ENCODE measurements around the gene KIRREL3.
"Not testable (repeated sequence)": the region's sequence is repeated elsewhere in the genome, so short reads cannot be mapped to it uniquely, and the experiment has no call there.

Gene KIRREL3

DNA sequence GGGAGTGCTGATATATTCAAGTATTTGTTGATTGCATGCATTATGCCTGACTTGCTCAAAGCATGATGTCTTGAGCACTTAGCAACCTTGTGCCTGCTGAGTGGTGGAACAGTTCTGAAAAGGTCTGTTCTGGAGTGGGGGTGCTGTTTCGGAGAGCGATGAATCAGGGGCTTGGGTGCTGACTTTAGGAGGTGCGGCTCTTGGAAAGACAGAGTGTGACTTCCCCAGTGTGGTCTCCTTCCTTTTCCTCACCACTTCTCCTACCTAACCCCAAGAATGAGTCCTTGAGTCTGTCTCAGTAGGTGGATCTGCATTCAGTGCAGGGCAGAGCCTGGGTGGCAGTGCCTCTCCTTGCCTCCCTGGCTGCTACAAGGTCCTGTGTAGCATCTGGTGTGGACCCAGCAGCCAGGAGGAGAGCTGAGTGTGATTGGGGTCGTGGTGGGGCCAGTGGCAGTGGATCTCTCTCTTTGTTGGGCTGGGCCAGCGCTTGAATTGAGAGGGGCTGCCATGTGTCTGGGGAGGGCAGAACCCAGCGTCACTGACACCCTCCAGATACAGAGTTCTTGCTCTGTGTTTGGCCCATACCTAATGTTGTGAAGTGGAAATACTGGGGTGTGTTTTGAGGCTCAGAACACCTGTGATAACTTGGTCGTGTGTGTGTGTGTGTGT, 609.1 kb downstream of the KIRREL3 start:
- Histone ChIP-seq H3K9ac (ENCODE audit: low read length) (no peak overlapping the region), H4K20me1 (ENCODE audit: low read depth, low read length) (no peaks in the 10 kb centered on the region), H3K4me3 (ENCODE audit: insufficient read depth, low read length, poor library complexity, severe bottlenecking) (no peak overlapping the region), H3K27ac (ENCODE audit: low read depth, low read length) (no peak overlapping the region), H2AFZ (ENCODE audit: low read depth, low read length, severe bottlenecking) (no peak overlapping the region), H3K9me2 (replicated peaks; ENCODE audit: insufficient read depth, low read length) (no peaks in the 10 kb centered on the region), H3K27me3 (ENCODE audit: low read length) (no peaks in the 10 kb centered on the region), H3K9me3 (ENCODE audit: insufficient read depth, low read length) (no peaks in the 10 kb centered on the region), H3K4me2 (ENCODE audit: low read depth, low read length, poor library complexity, severe bottlenecking) (no peak overlapping the region), H3K79me2 (ENCODE audit: insufficient read depth, low read length) (no peaks in the 10 kb centered on the region), H3K36me3 (ENCODE audit: low read length) (no peaks in the 10 kb centered on the region), H3F3A (ENCODE audit: insufficient read depth) (no peaks in the 10 kb centered on the region)
- no peak for TF ChIP-seq EZH2phosphoT487 (conservative IDR thresholded peaks at IDR 0.05; ENCODE audit: low read length)
- TF ChIP-seq, protein P1, sequence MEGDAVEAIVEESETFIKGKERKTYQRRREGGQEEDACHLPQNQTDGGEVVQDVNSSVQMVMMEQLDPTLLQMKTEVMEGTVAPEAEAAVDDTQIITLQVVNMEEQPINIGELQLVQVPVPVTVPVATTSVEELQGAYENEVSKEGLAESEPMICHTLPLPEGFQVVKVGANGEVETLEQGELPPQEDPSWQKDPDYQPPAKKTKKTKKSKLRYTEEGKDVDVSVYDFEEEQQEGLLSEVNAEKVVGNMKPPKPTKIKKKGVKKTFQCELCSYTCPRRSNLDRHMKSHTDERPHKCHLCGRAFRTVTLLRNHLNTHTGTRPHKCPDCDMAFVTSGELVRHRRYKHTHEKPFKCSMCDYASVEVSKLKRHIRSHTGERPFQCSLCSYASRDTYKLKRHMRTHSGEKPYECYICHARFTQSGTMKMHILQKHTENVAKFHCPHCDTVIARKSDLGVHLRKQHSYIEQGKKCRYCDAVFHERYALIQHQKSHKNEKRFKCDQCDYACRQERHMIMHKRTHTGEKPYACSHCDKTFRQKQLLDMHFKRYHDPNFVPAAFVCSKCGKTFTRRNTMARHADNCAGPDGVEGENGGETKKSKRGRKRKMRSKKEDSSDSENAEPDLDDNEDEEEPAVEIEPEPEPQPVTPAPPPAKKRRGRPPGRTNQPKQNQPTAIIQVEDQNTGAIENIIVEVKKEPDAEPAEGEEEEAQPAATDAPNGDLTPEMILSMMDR (IDR thresholded peaks at IDR 0.05; ENCODE audit: insufficient read depth, low read length, poor library complexity, severe bottlenecking) = no peak

DNA sequence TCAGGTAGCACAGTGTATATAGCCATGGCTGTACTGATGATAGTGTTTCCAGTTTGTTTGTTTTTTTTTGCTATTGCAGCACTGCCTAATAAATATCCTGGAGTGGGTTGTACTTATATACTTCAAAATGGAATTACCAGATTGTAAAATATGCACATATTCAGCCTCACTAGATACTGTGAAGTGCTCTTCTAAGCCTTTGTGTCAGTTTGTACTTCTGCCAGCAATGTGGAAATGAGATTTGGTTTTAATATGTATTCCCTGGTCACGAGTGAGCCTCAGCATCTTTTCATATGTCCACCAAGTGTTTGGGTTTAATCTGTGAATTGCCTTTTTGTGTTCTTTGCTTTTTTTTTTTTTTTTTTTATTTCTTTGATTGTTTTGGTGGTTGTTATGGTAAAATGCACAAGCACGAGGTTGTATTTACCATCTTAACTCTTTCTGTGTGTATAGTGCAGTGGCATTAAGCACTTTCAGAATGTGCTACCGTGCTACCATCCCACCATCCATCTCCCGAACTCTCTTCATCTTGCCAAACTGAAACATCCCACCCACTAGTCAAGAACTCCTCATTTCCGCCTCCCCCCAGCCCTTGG, 610.2 kb downstream of the KIRREL3 start:
- Histone ChIP-seq H3K79me2 (ENCODE audit: insufficient read depth, low read length) (no peaks in the 10 kb centered on the region), H3K36me3 (ENCODE audit: low read length) (no peaks in the 10 kb centered on the region)

DNA sequence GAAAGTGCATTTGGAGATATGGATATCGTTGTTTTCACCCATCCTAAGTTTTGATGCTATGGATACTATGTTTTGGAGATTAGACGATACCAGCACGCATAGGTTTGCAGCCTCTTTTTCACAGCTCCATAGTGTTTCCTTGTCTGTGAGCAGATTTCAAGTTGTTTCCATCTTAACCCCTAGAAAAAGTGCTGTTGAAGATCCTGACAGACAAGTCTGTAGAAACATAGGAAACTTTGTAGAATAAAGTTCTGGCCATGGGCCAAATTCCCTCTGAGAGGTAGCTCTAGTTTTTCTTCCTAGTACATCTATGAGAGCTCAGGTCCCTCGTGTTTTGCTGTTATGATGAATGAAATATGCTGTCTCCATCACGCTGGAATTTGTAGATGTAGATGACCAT, 612.7 kb downstream of the KIRREL3 start:
- Histone ChIP-seq H3K9me3 (ENCODE audit: insufficient read depth, low read length) (no peaks in the 10 kb centered on the region), H3K36me3 (ENCODE audit: low read length) (no peaks in the 10 kb centered on the region), H2AFZ (ENCODE audit: low read depth, low read length, severe bottlenecking) (no peak overlapping the region), H3K79me2 (ENCODE audit: insufficient read depth, low read length) (no peaks in the 10 kb centered on the region), H4K20me1 (ENCODE audit: low read depth, low read length) (no peaks in the 10 kb centered on the region), H3F3A (ENCODE audit: insufficient read depth) (no peaks in the 10 kb centered on the region), H3K27me3 (ENCODE audit: low read length) (no peaks in the 10 kb centered on the region), H3K9ac (ENCODE audit: low read length) (no peak overlapping the region), H3K9me2 (replicated peaks; ENCODE audit: insufficient read depth, low read length) (no peaks in the 10 kb centered on the region), H3K4me2 (ENCODE audit: low read depth, low read length, poor library complexity, severe bottlenecking) (no peak overlapping the region), H3K4me3 (ENCODE audit: insufficient read depth, low read length, poor library complexity, severe bottlenecking) (no peak overlapping the region), H3K27ac (ENCODE audit: low read depth, low read length) (no peak overlapping the region)
- TF ChIP-seq, protein P1 (IDR thresholded peaks at IDR 0.05; ENCODE audit: insufficient read depth, low read length, poor library complexity, severe bottlenecking) = no peak
- TF ChIP-seq EZH2phosphoT487 (conservative IDR thresholded peaks at IDR 0.05; ENCODE audit: low read length) = no peak

More for the DNA sequence above, 610.2 kb downstream of the KIRREL3 start:
- Histone ChIP-seq H3K9ac (ENCODE audit: low read length) (no peak overlapping the region), H3K9me2 (replicated peaks; ENCODE audit: insufficient read depth, low read length) (no peaks in the 10 kb centered on the region), H3K4me3 (ENCODE audit: insufficient read depth, low read length, poor library complexity, severe bottlenecking) (no peak overlapping the region), H3K4me2 (ENCODE audit: low read depth, low read length, poor library complexity, severe bottlenecking) (no peak overlapping the region), H3K27ac (ENCODE audit: low read depth, low read length) (no peak overlapping the region), H4K20me1 (ENCODE audit: low read depth, low read length) (no peaks in the 10 kb centered on the region), H3K27me3 (ENCODE audit: low read length) (no peaks in the 10 kb centered on the region), H3F3A (ENCODE audit: insufficient read depth) (no peaks in the 10 kb centered on the region), H3K9me3 (ENCODE audit: insufficient read depth, low read length) (no peaks in the 10 kb centered on the region), H2AFZ (ENCODE audit: low read depth, low read length, severe bottlenecking) (no peak overlapping the region)
- no peak for TF ChIP-seq EZH2phosphoT487 (conservative IDR thresholded peaks at IDR 0.05; ENCODE audit: low read length)
- TF ChIP-seq, protein P1 (IDR thresholded peaks at IDR 0.05; ENCODE audit: insufficient read depth, low read length, poor library complexity, severe bottlenecking) = no peak

DNA sequence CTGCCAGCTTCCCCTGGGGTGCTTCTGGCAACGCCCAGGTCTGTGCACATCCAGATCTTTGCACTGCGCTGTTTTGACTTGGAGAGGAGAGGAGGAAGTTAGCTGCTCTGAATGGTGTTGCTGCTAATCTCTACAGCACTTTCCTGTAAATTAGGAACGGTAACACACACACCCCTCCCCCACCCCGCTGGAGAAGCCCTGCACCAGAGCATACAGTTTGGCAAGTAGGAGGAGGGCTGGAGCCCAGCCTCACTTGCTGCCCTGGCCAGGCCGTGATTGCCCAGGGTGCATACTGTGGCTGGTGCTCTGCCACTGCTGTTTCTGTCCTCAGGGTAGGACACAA, 613.9 kb downstream of the KIRREL3 start:
- not testable (repeated sequence) for H3F3A ChIP-seq (ENCODE audit: insufficient read depth); H3K9me3 ChIP-seq (ENCODE audit: insufficient read depth, low read length); H3K27me3 ChIP-seq (ENCODE audit: low read length); H3K9ac ChIP-seq (ENCODE audit: low read length); H3K36me3 ChIP-seq (ENCODE audit: low read length); H4K20me1 ChIP-seq (ENCODE audit: low read depth, low read length); H3K27ac ChIP-seq (ENCODE audit: low read depth, low read length); H3K79me2 ChIP-seq (ENCODE audit: insufficient read depth, low read length); H3K4me2 ChIP-seq (ENCODE audit: low read depth, low read length, poor library complexity, severe bottlenecking); H3K4me3 ChIP-seq (ENCODE audit: insufficient read depth, low read length, poor library complexity, severe bottlenecking); H3K9me2 ChIP-seq (replicated peaks; ENCODE audit: insufficient read depth, low read length); H2AFZ ChIP-seq (ENCODE audit: low read depth, low read length, severe bottlenecking)

Data from SU-DHL-6 (cell line).